ENCODE measurements around the gene AOPEP.

GRCh38 chr9:94932652-94933510, 206.4 kb downstream of the AOPEP start:
- TF ChIP-seq, protein P1, sequence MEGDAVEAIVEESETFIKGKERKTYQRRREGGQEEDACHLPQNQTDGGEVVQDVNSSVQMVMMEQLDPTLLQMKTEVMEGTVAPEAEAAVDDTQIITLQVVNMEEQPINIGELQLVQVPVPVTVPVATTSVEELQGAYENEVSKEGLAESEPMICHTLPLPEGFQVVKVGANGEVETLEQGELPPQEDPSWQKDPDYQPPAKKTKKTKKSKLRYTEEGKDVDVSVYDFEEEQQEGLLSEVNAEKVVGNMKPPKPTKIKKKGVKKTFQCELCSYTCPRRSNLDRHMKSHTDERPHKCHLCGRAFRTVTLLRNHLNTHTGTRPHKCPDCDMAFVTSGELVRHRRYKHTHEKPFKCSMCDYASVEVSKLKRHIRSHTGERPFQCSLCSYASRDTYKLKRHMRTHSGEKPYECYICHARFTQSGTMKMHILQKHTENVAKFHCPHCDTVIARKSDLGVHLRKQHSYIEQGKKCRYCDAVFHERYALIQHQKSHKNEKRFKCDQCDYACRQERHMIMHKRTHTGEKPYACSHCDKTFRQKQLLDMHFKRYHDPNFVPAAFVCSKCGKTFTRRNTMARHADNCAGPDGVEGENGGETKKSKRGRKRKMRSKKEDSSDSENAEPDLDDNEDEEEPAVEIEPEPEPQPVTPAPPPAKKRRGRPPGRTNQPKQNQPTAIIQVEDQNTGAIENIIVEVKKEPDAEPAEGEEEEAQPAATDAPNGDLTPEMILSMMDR (IDR thresholded peaks at IDR 0.05; ENCODE audit: low read depth, low read length, poor library complexity, severe bottlenecking) = no peak
- TF ChIP-seq EZH2phosphoT487 (IDR thresholded peaks at IDR 0.05; ENCODE audit: borderline replicate concordance, low read length) = no peak

Data from DOHH2 (cell line).